ES-I3 (cell line): ENCODE data around the gene LCE2D.
"Not testable (repeated sequence)": the region's sequence is repeated elsewhere in the genome, so short reads cannot be mapped to it uniquely, and the experiment has no call there.

Experiments used
- H3K36me3 ChIP-seq: 2 replicates; pipeline ENCODE4 v1.6.1; 2013; ENCODE audit warnings: mild to moderate bottlenecking, low read length, control low read depth, moderate library complexity; ENCODE audit not compliant: insufficient read depth
- H3K4me1 ChIP-seq: 2 replicates; pipeline ENCODE4 v1.6.1; 2013; ENCODE audit warnings: mild to moderate bottlenecking, control low read depth, low read length; ENCODE audit not compliant: insufficient read depth
- H3K9ac ChIP-seq: 2 replicates; pipeline ENCODE4 v1.6.1; 2013; ENCODE audit warnings: low read depth, mild to moderate bottlenecking, low read length, moderate library complexity
- H3K9me3 ChIP-seq: 2 replicates; pipeline ENCODE4 v1.6.1; 2013; ENCODE audit warnings: mild to moderate bottlenecking, low read length, moderate library complexity; ENCODE audit not compliant: control insufficient read depth, insufficient read depth

The LCE2D gene

DNA sequence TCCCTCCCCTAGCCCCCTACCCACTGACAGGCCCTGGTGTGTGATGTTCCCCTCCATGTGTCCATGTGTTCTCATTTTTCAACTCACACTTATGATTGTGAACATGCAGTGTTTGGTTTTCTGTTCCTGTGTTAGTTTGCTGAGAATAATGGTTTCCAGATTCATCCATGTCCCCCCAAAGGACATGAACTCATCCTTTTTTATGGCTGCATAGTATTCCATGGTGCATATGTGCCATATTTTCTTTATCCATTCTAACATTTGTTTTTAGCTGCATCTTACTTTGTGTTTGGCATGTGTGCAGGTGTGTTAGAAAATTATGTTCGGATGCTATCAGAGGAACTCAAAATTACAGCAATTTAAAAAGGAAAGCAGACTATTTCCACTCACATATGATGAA lies 3.0 kb downstream of the LCE2D start:
- H3K9me3 ChIP-seq, H3K36me3 ChIP-seq, H3K4me1 ChIP-seq, H3K9ac ChIP-seq: not testable (repeated sequence)

DNA sequence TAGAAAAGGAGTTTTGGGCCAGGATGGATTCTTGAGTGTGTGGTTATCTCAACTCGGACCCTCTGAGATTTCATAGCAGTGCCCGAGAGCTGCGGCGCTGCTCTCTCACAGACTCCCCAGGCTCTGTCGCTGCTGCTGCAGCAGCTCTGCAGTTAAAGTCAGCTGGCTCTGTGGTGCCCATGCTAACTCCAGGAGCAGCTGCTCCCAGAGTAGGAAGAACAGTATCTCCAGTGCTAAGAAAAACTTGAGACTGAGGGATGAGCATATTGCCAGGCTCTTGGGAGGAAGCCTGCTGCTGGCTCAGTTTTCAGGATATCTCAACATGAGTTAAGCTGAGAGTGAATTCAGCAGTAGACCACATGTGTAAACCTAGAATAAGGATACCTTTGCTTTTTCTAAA lies 4.5 kb downstream of the LCE2D start:
- no peaks in the 10 kb centered on the region for H3K36me3 ChIP-seq
- H3K9me3 ChIP-seq, result no peaks in the 10 kb centered on the region
- H3K9ac ChIP-seq, result no peak overlapping the region
- H3K4me1 ChIP-seq, result no peaks in the 10 kb centered on the region

DNA sequence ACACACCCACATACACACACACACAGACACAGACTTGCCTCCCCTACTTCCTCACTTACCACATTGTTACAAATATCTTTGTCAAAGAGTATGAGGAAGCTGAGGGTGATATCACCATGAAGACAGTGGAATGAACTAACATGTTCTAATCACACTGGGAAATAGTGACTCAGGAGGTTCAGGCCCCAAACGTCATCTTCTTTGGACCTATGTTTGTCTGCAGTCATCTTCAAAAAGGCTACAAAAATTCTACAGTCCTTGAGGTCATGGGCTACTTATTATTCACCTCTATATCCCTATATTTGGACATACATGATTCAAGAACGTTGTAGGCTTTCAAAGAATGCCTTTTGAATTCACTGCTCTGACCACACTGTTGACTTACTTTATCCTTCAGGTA lies 9.8 kb downstream of the LCE2D start:
- Histone ChIP-seq H3K4me1 (no peaks in the 10 kb centered on the region), H3K9ac (no peak overlapping the region), H3K36me3 (no peaks in the 10 kb centered on the region), H3K9me3 (no peaks in the 10 kb centered on the region)

DNA sequence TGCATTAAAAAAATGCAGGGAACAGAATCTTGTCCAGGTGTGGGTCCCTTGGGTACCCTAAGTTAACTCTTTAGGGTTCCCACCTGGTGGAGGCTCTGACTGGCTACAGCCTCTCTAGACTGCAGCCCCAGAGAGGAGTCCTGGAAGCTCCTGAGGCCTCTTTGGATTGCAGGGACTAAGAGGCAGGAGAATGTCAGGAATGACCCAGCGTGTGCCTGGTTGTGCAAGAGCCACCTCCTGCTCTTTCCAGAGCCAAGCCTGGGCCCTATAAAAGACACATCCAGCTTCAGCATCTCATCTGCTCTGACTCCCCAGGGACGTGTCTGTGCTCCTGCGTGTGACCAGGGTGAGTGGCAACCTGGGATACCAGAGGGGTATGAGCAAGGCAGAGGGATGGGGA lies 11.8 kb downstream of the LCE2D start, which contains the start of gene LCE2C:
Gene LCE2C (plus strand): TSS at position 297 of the 400 bp plus-strand sequence. CDS start 737 bp downstream, outside the sequence.
- H3K36me3 ChIP-seq, H3K4me1 ChIP-seq, H3K9ac ChIP-seq, H3K9me3 ChIP-seq: not testable (repeated sequence)

DNA sequence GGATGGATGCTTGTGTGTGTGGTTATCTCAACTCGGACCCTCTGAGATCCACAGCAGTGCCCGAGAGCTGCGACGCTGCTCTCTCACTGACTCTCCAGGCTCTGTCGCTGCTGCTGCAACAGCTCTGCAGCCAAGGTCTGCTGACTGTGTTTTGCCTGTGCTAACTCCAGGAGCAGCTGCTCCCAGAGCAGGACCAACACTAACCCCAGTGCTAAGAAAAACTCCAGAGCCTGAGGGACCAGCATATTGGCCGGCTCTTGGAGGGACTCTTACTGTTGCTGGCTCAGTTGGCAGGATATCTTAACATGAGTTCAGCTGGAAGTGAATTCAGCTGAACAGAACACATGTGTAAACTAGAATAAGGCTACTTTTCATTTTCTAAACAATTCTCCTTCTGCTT lies 16.3 kb downstream of the LCE2D start:
- Histone ChIP-seq H3K9ac (no peak overlapping the region), H3K9me3 (no peaks in the 10 kb centered on the region), H3K36me3 (no peaks in the 10 kb centered on the region), H3K4me1 (no peaks in the 10 kb centered on the region)

DNA sequence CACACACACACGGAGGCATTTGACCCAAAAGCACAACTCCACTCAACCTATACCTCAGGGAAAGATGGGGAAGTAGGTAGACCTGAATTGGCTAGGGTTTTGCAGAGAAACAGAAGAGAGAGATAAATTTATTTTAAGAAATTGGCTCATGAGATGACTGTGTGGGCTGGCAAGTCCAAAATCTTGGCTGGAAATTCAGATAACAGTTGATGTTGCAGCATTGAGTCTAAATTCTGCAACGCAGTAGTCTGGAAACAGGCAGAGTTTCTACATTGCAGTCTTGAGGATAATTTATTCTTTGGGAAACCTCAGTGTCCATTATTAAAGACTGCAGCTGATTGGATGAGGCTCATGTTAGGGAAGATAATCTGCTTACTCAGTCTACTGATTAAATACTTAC lies 18.4 kb downstream of the LCE2D start:
- H3K4me1 ChIP-seq, result no peaks in the 10 kb centered on the region
- H3K9me3 ChIP-seq, result no peaks in the 10 kb centered on the region
- H3K36me3 ChIP-seq, result no peaks in the 10 kb centered on the region
- H3K9ac ChIP-seq, result no peak overlapping the region

DNA sequence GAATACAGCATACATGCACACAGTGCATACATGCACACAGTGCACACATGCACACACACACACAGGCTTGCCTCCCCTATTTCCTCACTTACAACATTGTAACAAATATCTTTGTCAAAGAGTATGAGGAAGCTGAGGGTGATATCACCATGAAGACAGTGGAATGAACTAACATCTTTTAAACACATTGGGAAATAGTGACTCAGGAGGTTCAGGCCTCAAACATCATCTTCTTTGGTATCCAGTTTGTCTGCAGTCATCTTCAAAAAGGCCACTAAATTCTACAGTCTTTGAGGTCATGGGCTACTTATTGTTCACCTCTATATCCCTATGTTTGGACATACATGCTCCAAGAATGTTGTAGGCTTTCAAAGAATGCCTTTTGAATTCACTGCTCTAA lies 20.7 kb downstream of the LCE2D start:
- Histone ChIP-seq H3K4me1 (no peaks in the 10 kb centered on the region), H3K9ac (no peak overlapping the region), H3K36me3 (no peaks in the 10 kb centered on the region), H3K9me3 (no peaks in the 10 kb centered on the region)

DNA sequence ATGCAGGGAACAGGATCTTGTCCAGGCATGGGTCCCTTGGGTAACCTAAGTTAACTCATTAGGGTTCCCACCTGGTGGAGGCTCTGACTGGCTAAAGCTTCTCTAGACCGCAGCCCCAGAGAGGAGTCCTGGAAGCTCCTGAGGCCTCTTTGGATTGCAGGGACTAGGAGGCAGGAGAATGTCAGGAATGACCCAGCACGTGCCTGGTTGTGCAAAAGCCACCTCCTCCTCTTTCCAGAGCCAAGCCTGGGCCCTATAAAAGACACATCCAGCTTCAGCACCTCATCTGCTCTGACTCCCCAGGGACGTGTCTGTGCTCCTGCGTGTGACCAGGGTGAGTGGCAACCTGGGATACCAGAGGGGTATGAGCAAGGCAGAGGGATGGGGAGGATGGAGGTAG lies 22.6 kb downstream of the LCE2D start, which contains the start of gene LCE2B:
Gene LCE2B (plus strand): TSS at position 301 of the 400 bp plus-strand sequence. CDS start 721 bp downstream, outside the sequence.
- not testable (repeated sequence) for H3K4me1 ChIP-seq, H3K36me3 ChIP-seq, H3K9ac ChIP-seq, H3K9me3 ChIP-seq

DNA sequence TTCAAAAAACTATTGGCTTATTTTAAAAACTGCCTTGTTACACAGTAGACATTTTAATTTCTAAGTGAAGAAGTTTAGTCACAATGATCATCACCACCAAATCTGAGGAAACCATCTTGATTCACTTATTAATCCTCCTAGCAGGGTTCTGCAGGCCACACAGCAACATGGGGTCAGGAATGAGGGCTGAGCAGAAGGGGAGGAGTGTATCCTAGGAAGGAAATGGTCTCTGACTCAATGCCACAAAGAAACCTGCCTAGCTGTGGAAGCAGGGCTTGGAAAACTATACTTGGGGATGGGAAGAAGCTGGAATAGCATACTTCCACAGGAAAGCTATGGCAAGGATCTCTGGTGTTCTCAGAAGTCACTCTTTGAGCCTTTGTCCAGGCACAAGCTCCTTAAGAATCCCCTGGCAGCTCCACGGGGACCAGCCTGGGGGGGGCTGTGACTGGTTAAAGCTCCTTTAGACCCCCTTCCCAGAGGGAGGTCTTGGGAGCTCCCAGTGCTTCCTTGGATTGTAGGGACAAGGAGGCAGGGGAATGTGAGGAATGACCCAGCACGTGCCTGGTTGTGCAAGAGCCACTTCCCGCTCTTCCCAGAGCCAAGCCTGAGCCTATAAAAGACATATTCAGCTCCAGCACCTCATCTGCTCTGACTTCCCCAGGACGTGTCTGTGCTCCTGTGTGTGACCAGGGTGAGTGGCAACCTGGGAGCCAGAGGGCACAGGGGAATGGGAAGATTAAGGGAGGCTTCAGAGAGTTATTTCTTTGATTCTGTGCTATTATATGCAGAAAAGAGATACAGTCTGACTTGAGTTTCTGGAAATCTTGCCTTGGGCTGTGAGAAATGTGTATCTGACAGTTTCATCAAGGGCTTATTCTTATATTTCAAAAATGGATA lies 34.8 kb downstream of the LCE2D start, which contains the start of gene LCE2A:
Gene LCE2A (plus strand): TSS at position 645 of the 900 bp plus-strand sequence. CDS start 557 bp downstream, outside the sequence.
- Histone ChIP-seq H3K4me1 (no peaks in the 10 kb centered on the region), H3K36me3 (no peaks in the 10 kb centered on the region), H3K9ac (no peak within 1 kb of the TSS), H3K9me3 (no peaks in the 10 kb centered on the region)

DNA sequence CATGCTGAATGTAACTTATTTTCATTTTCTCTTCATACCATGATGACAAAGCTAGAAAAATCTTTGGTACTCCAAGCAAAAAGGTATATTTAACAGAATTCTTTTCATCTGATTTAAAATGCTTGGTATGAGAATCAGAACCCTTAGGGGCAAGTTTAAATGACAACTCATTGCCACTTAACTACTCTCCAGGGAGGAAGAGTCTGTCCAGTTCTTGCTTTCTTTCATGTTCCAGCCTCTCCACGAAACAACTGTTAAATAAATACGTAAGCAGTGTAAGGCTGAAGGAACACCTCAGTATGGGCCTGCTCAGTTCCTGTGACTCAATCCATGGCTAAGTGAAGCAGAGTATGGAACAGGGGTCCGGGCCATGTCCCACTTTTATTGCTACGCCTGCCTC lies 36.6 kb downstream of the LCE2D start:
- H3K9ac ChIP-seq, result no peak overlapping the region
- peaks cover 3% of the 10 kb centered on the region; the same call in 1 of the 2 replicates for H3K9me3 ChIP-seq
- H3K36me3 ChIP-seq, result no peaks in the 10 kb centered on the region

DNA sequence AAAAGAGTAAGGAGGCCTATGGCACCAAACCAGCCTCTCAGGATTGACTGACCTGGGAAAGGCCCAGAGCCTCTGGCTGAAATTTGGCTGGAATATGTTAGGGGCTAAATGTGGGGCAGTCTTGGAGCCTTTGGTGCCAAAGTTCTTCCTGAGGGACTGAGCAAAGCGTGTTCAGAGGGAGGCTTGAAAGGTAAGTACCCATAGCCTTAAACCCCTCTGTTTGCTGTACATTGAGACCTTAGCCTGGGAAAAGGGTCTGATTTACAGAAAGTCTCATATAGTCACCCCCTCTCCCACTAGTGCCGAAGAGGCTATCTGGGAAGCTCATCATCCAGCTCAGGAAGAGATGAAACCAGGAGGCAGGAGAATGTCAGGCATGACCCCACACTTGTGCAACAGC lies 44.7 kb downstream of the LCE2D start, which contains the start of gene LCE4A:
Gene LCE4A (plus strand): TSS at position 301 of the 400 bp plus-strand sequence. CDS start 916 bp downstream, outside the sequence.
- Histone ChIP-seq H3K9me3 (peaks cover 3% of the 10 kb centered on the region; the same call in 1 of the 2 replicates), H3K9ac (no peak within 1 kb of the TSS), H3K36me3 (no peaks in the 10 kb centered on the region), H3K4me1 (no peaks in the 10 kb centered on the region)

More for the DNA sequence above, 36.6 kb downstream of the LCE2D start:
- no peaks in the 10 kb centered on the region for H3K4me1 ChIP-seq
